ENCODE measurements around the gene CYP26B1.

GRCh38 chr2:72146347-72147302, 1.0 kb downstream of the CYP26B1 start:
- no peak for TF ChIP-seq CTCF (IDR thresholded peaks at IDR 0.05)
- no peak for TF ChIP-seq POLR2A (IDR thresholded peaks at IDR 0.05)

All from prostate gland (tissue), 2 donors.